Smooth muscle cell (in vitro differentiated cells): ENCODE data around the gene ARL6IP4. TPM values are rescaled to one million over a fixed set of nuclear protein-coding genes. Genes with fewer than 3 reads are reported as not detected.

Experiments used
- DNase-seq: peaks from one replicate; lab custom pipeline; 2025; ENCODE audit not compliant: unreplicated experiment; lab: John Stamatoyannopoulos, UW
- H2AFZ ChIP-seq: fragments of 200-600 bp; sonication (generic); 2 replicates; pipeline ENCODE4 v1.6.0; 2016; ENCODE audit warnings: antibody characterized with exemption, low read depth, mild to moderate bottlenecking
- H3F3A ChIP-seq: fragments of 200-600 bp; sonication (generic); 2 replicates; pipeline ENCODE4 v1.6.0; 2017; ENCODE audit warnings: antibody characterized with exemption, low read depth
- H3K27ac ChIP-seq: fragments of 200-600 bp; sonication (generic); 2 replicates; pipeline ENCODE4 v1.5.1; 2016; ENCODE audit warnings: low read depth, mild to moderate bottlenecking
- H3K27me3 ChIP-seq: fragments of 200-600 bp; sonication (generic); 2 replicates; pipeline ENCODE4 v1.6.1; 2016; ENCODE audit warnings: low read depth, mild to moderate bottlenecking
- H3K36me3 ChIP-seq: fragments of 200-600 bp; sonication (generic); 2 replicates; pipeline ENCODE4 v1.5.1; 2016; ENCODE audit warnings: low read depth
- H3K4me1 ChIP-seq: fragments of 200-600 bp; sonication (generic); 2 replicates; pipeline ENCODE4 v1.5.1; 2016; ENCODE audit warnings: low read depth
- H3K4me2 ChIP-seq: fragments of 200-600 bp; sonication (generic); 2 replicates; pipeline ENCODE4 v1.6.0; 2016; ENCODE audit warnings: mild to moderate bottlenecking
- H3K4me3 ChIP-seq: fragments of 200-600 bp; sonication (generic); 2 replicates; pipeline ENCODE4 v1.5.1; 2016; ENCODE audit warnings: mild to moderate bottlenecking
- H3K79me2 ChIP-seq: fragments of 200-600 bp; sonication (generic); 2 replicates; pipeline ENCODE4 v1.6.0; 2016; ENCODE audit warnings: low read depth, mild to moderate bottlenecking
- H3K9ac ChIP-seq: fragments of 200-600 bp; sonication (generic); 2 replicates; pipeline ENCODE4 v1.6.0; 2016; ENCODE audit warnings: low read depth
- H3K9me3 ChIP-seq: fragments of 200-600 bp; sonication (generic); replicated peaks from 2 replicates; pipeline ENCODE4 v1.5.1; 2016; ENCODE audit warnings: low read depth
- H4K20me1 ChIP-seq: fragments of 200-600 bp; sonication (generic); 2 replicates; pipeline ENCODE4 v1.6.0; 2016; ENCODE audit warnings: low read depth
- CTCF ChIP-seq: fragments of 200-600 bp; sonication (generic); IDR thresholded peaks from 2 replicates; pipeline ENCODE4 v1.5.1; 2017; ENCODE audit warnings: borderline replicate concordance, mild to moderate bottlenecking, antibody characterized with exemption; ENCODE audit not compliant: insufficient read depth, poor library complexity, severe bottlenecking
- WGBS: methylation state at CpG from one replicate; pipeline ENCODE4 v1.1.7; 2016; ENCODE audit warnings: low lambda C conversion rate; 5-methylcytosine and 5-hydroxymethylcytosine counted together
- polyA plus RNA-seq: library from polyadenylated mRNA; unstranded; fragments of >200 nt; fragmentation: Nextera tagmentation; extraction: Ambion mirVana; gene quantifications from 2 replicates; pipeline ENCODE4 v1.2.1, GENCODE V29; 2016
- total RNA-seq: library from RNA; depleted of rRNA; stranded (reverse); fragments of >200 nt; gene quantifications from 2 replicates; pipeline ENCODE4 v1.2.3, GENCODE V29; 2014

Gene ARL6IP4
- total and polyA plus RNA-seq, 2 experiments from 2014 or later = 89.3 to 290 TPM

GRCh38 chr12:122992386-122992785, 11.9 kb downstream of the ARL6IP4 start:
- no peak for DNase-seq
- WGBS = 97% methylated on average over 18 of the region's 19 CpGs
- H3K4me2 ChIP-seq = no peak overlapping the region

GRCh38 chr12:122994140-122994675, 13.7 kb downstream of the ARL6IP4 start:
- Histone ChIP-seq H3K27ac (no peak overlapping the region), H3K4me1 (no peaks in the 10 kb centered on the region), H3K9me3 (no peaks in the 10 kb centered on the region), H3K27me3 (no peaks in the 10 kb centered on the region), H4K20me1 (no peaks in the 10 kb centered on the region), H3K9ac (no peak overlapping the region), H2AFZ (no peak overlapping the region), H3K79me2 (no peaks in the 10 kb centered on the region), H3K36me3 (no peaks in the 10 kb centered on the region), H3K4me2 (no peak overlapping the region), H3F3A (no peaks in the 10 kb centered on the region), H3K4me3 (no peak overlapping the region)
- WGBS = 96% methylated on average over 10 of the region's 10 CpGs
- no peak for TF ChIP-seq CTCF
- no peak for DNase-seq

More at GRCh38 chr12:122992386-122992785, 11.9 kb downstream of the ARL6IP4 start:
- no peaks in the 10 kb centered on the region for H3K9me3 ChIP-seq
- H3K79me2 ChIP-seq = no peaks in the 10 kb centered on the region
- H3K27me3 ChIP-seq = no peaks in the 10 kb centered on the region
- H3K9ac ChIP-seq = no peak overlapping the region
- H3K4me1 ChIP-seq = no peaks in the 10 kb centered on the region
- TF ChIP-seq CTCF = no peak
- no peaks in the 10 kb centered on the region for H4K20me1 ChIP-seq
- H3K4me3 ChIP-seq = no peak overlapping the region
- H3F3A ChIP-seq = no peaks in the 10 kb centered on the region
- no peak overlapping the region for H2AFZ ChIP-seq
- H3K36me3 ChIP-seq = no peaks in the 10 kb centered on the region
- no peak overlapping the region for H3K27ac ChIP-seq

GRCh38 chr12:122994781-122995502, 14.5 kb downstream of the ARL6IP4 start:
- Histone ChIP-seq H3K9me3 (no peaks in the 10 kb centered on the region), H3K9ac (no peak overlapping the region), H3K36me3 (no peaks in the 10 kb centered on the region), H3K4me3 (no peak overlapping the region), H3K27ac (no peak overlapping the region), H3F3A (no peaks in the 10 kb centered on the region), H3K4me1 (no peaks in the 10 kb centered on the region), H3K4me2 (no peak overlapping the region), H4K20me1 (no peaks in the 10 kb centered on the region), H2AFZ (no peak overlapping the region), H3K79me2 (no peaks in the 10 kb centered on the region), H3K27me3 (no peaks in the 10 kb centered on the region)
- no peak for DNase-seq
- TF ChIP-seq CTCF = no peak
- WGBS = 97% methylated on average over 11 of the region's 13 CpGs
